Keratinocyte (primary cell): Measurements from ENCODE around the gene C19orf47. TPM values are rescaled to one million over a fixed set of nuclear protein-coding genes. Genes with fewer than 3 reads are reported as not detected.

ENCODE experiments used
- DNase-seq: peaks from one replicate; pipeline ENCODE4 v3.0.0-alpha.2; 2011; ENCODE audit warnings: low read depth, missing footprints, low spot score
- FAIRE-seq: peaks from 2 replicates; lab custom pipeline; 2011; peaks lifted over from hg19 to GRCh38; lab: Jason Lieb, UNC
- H2AFZ ChIP-seq: 2 replicates; pipeline ENCODE4 v1.6.0; 2012; ENCODE audit warnings: low read length, control low read depth, inconsistent platforms; ENCODE audit not compliant: control insufficient read depth
- H3K27ac ChIP-seq: 2 replicates; pipeline ENCODE4 v1.5.1; 2011; ENCODE audit warnings: low read length; ENCODE audit not compliant: control insufficient read depth, insufficient read depth
- H3K27me3 ChIP-seq: 3 replicates; pipeline ENCODE4 v1.6.0; 2011; ENCODE audit warnings: low read length; ENCODE audit not compliant: control insufficient read depth, insufficient read depth; ENCODE audit errors: extremely low read depth
- H3K36me3 ChIP-seq, 2 experiments: 2 replicates in 1 of 2; 3 replicates in 1 of 2; pipeline ENCODE4 v1.5.1; 2011; ENCODE audit warnings: low read length in 2 of 2, mild to moderate bottlenecking in 1 of 2; ENCODE audit not compliant: control insufficient read depth in 2 of 2, insufficient read depth in 2 of 2; ENCODE audit errors: extremely low read depth in 1 of 2
- H3K4me1 ChIP-seq: 3 replicates; pipeline ENCODE4 v1.5.1; 2011; ENCODE audit warnings: low read length; ENCODE audit not compliant: control insufficient read depth, insufficient read depth; ENCODE audit errors: extremely low read depth
- H3K4me2 ChIP-seq: 3 replicates; pipeline ENCODE4 v1.6.0; 2011; ENCODE audit warnings: low read depth, low read length; ENCODE audit not compliant: control insufficient read depth, insufficient read depth; ENCODE audit errors: extremely low read depth
- H3K4me3 ChIP-seq, 3 experiments: fragments of 200-600 bp in 1 of 3; sonication (generic) in 1 of 3; 2 replicates in 2 of 3; 3 replicates in 1 of 3; pipeline ENCODE4 v1.5.1; 2011 to 2016; ENCODE audit warnings: low read length in 3 of 3, mild to moderate bottlenecking in 3 of 3, control low read depth in 2 of 3, inconsistent platforms in 1 of 3, low read depth in 1 of 3, mixed read lengths in 1 of 3, mixed run types in 1 of 3, moderate library complexity in 1 of 3; ENCODE audit not compliant: control insufficient read depth in 2 of 3, insufficient read depth in 2 of 3; ENCODE audit errors: extremely low read depth in 1 of 3
- H3K79me2 ChIP-seq: 2 replicates; pipeline ENCODE4 v1.6.0; 2012; ENCODE audit warnings: low read length; ENCODE audit not compliant: control insufficient read depth, insufficient read depth
- H3K9ac ChIP-seq: 3 replicates; pipeline ENCODE4 v1.6.0; 2011; ENCODE audit warnings: low read length; ENCODE audit not compliant: control insufficient read depth, insufficient read depth; ENCODE audit errors: extremely low read depth
- H3K9me1 ChIP-seq: 3 replicates; pipeline ENCODE4 v1.6.0; 2011; ENCODE audit warnings: low read length; ENCODE audit not compliant: control insufficient read depth, insufficient read depth; ENCODE audit errors: extremely low read depth
- H3K9me3 ChIP-seq: 2 replicates; pipeline ENCODE4 v1.5.1; 2012; ENCODE audit warnings: low read depth, low read length; ENCODE audit not compliant: control insufficient read depth
- H4K20me1 ChIP-seq: 3 replicates; pipeline ENCODE4 v1.6.0; 2011; ENCODE audit warnings: low read length; ENCODE audit not compliant: control insufficient read depth, insufficient read depth; ENCODE audit errors: extremely low read depth
- EZH2 ChIP-seq: IDR thresholded peaks from one replicate; pipeline ENCODE4 v1.6.1; 2012; ENCODE audit warnings: inconsistent platforms, mild to moderate bottlenecking, low read length, moderate library complexity
- dilution Hi-C: fragments of 300-500 bp; cut with MboI; formaldehyde crosslinking; loops from one replicate; pipeline ENCODE4 v1.7.0; 2020; ENCODE audit warnings: low sequenced_read_pairs; ENCODE audit not compliant: extremely low pct_ligation_motif_present
- polyA plus RNA-seq, 5 experiments: library from polyadenylated mRNA; depleted of rRNA in 3 of 5; stranded (reverse) in 3 of 5; stranded (forward) in 1 of 5; unstranded in 1 of 5; fragments of >200 nt; gene quantifications; 1 replicate in 1 of 5; 2 replicates in 3 of 5; 3 replicates in 1 of 5; pipeline versions ENCODE4 v1.2.1 to v1.2.3, GENCODE V29; 2011 to 2012; ENCODE audit warnings: missing spikeins in 2 of 5, low read depth in 1 of 5, low replicate concordance in 1 of 5
- TF ChIP-seq, protein P1 (sequence below), 3 experiments: IDR thresholded peaks in 1 of 3; conservative IDR thresholded peaks in 1 of 3; optimal IDR thresholded peaks in 1 of 3; 2 replicates in 2 of 3; 3 replicates in 1 of 3; pipeline versions ENCODE3 to v1.5.1; 2011; ENCODE audit warnings: low read length in 3 of 3, mild to moderate bottlenecking in 3 of 3, moderate library complexity in 2 of 3, control low read depth in 1 of 3, inconsistent platforms in 1 of 3; ENCODE audit not compliant: insufficient read depth in 2 of 3; ENCODE audit errors: extremely low read depth in 1 of 3

Gene C19orf47
- polyA plus RNA-seq, 1 donor (not counting 4 experiments of a cell fraction or from before 2014, with no cell fraction given): 13.3 TPM

- TF ChIP-seq, protein P1, sequence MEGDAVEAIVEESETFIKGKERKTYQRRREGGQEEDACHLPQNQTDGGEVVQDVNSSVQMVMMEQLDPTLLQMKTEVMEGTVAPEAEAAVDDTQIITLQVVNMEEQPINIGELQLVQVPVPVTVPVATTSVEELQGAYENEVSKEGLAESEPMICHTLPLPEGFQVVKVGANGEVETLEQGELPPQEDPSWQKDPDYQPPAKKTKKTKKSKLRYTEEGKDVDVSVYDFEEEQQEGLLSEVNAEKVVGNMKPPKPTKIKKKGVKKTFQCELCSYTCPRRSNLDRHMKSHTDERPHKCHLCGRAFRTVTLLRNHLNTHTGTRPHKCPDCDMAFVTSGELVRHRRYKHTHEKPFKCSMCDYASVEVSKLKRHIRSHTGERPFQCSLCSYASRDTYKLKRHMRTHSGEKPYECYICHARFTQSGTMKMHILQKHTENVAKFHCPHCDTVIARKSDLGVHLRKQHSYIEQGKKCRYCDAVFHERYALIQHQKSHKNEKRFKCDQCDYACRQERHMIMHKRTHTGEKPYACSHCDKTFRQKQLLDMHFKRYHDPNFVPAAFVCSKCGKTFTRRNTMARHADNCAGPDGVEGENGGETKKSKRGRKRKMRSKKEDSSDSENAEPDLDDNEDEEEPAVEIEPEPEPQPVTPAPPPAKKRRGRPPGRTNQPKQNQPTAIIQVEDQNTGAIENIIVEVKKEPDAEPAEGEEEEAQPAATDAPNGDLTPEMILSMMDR (optimal IDR thresholded peaks at IDR 0.05 in 1 of 3, IDR thresholded peaks at IDR 0.05 in 1 of 3, conservative IDR thresholded peaks at IDR 0.05 in 1 of 3; ENCODE audit: extremely low read depth in 1 of 3, insufficient read depth in 2 of 3, low read length in 3 of 3): no peak
- no peak for TF ChIP-seq EZH2
- H3K4me3 ChIP-seq: no peak overlapping the region
- no peak overlapping the region for H3K4me2 ChIP-seq
- H3K4me1 ChIP-seq: no peaks in the 10 kb centered on the region
- H3K9ac ChIP-seq: no peak overlapping the region
- FAIRE-seq: no peak
- H3K9me1 ChIP-seq: no peaks in the 10 kb centered on the region
- H4K20me1 ChIP-seq: no peaks in the 10 kb centered on the region
- H2AFZ ChIP-seq: no peak overlapping the region
- no peaks in the 10 kb centered on the region for H3K27me3 ChIP-seq
- no peak overlapping the region for H3K27ac ChIP-seq
- H3K79me2 ChIP-seq: no peaks in the 10 kb centered on the region
- peaks cover 12 to 20% of the 10 kb centered on the region in 2 experiments for H3K36me3 ChIP-seq
- dilution Hi-C loops: no loop called here
- DNase-seq: no peak
- no peaks in the 10 kb centered on the region for H3K9me3 ChIP-seq
Observed at GRCh38 chr19:40376286-40376862, 28.2 kb upstream of the C19orf47 start.

DNA sequence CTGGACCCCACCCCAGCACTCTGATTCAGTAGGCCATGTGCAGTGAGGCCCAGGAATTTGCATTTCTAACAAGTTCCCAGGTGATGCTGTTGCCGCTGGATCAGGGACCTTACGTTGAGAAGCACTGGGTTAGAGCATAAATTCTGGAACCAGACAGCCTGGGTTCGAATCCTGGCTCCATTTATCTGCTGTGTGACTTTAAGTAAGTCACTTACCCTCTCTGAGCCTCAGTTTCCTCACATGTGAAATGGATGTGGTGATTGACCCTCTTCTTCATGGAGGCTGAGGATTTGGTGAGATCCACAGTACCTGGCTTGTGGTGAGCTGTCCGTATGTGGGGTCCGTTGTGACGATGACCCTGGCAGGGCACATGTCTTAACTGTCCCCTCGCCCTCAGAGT is 25.9 kb upstream of the C19orf47 start:
- no peak for DNase-seq
- Histone ChIP-seq H2AFZ (no peak overlapping the region), H3K27me3 (no peaks in the 10 kb centered on the region), H3K4me1 (no peaks in the 10 kb centered on the region), H3K4me3 (no peak overlapping the region), H3K9me3 (no peaks in the 10 kb centered on the region), H3K36me3 (peaks cover 14 to 30% of the 10 kb centered on the region in 2 experiments), H3K4me2 (no peak overlapping the region), H3K79me2 (no peaks in the 10 kb centered on the region), H3K9me1 (no peaks in the 10 kb centered on the region), H4K20me1 (no peaks in the 10 kb centered on the region), H3K27ac (no peak overlapping the region), H3K9ac (no peak overlapping the region)
- FAIRE-seq: no peak
- TF ChIP-seq, protein P1 (optimal IDR thresholded peaks at IDR 0.05 in 1 of 3, IDR thresholded peaks at IDR 0.05 in 1 of 3, conservative IDR thresholded peaks at IDR 0.05 in 1 of 3; ENCODE audit: extremely low read depth in 1 of 3, insufficient read depth in 2 of 3, low read length in 3 of 3): no peak
- TF ChIP-seq EZH2: no peak
- dilution Hi-C loops: no loop called here
